ENCODE results near the gene GPR3.
"Not testable (repeated sequence)": the region's sequence is repeated elsewhere in the genome, so short reads cannot be mapped to it uniquely, and the experiment has no call there.

GPR3 gene

GRCh38 chr1:27380766-27381733 is 11.4 kb upstream of the GPR3 start:
- DNase-seq, result no peak

GRCh38 chr1:27381969-27382762 is 10.3 kb upstream of the GPR3 start:
- DNase-seq, result no peak

GRCh38 chr1:27383039-27383605 is 9.3 kb upstream of the GPR3 start, which contains the start of gene CD164L2:
Gene CD164L2 (minus strand): TSS chr1:27383333. CDS start chr1:27383239, 94 bp downstream.
- DNase-seq, result no peak

- DNase-seq, result no peak
Measured at GRCh38 chr1:27383661-27384060, 8.8 kb upstream of the GPR3 start.

- not testable (repeated sequence) for DNase-seq
Measured at GRCh38 chr1:27384797-27385196, 7.6 kb upstream of the GPR3 start.

GRCh38 chr1:27388337-27389005 is 4.0 kb upstream of the GPR3 start:
- peak; percentile 23 for DNase-seq

GRCh38 chr1:27391511-27392095 is 819 bp upstream of the GPR3 start:
- no peak for DNase-seq

GRCh38 chr1:27392778-27393635 is 585 bp downstream of the GPR3 start:
- DNase-seq, result no peak

GRCh38 chr1:27393641-27394281 is 1.3 kb downstream of the GPR3 start:
- DNase-seq, result no peak

GRCh38 chr1:27394282-27394658 is 1.8 kb downstream of the GPR3 start:
- no peak for DNase-seq

GRCh38 chr1:27394925-27395324 is 2.5 kb downstream of the GPR3 start:
- DNase-seq, result no peak

GRCh38 chr1:27395441-27396195 is 3.2 kb downstream of the GPR3 start:
- DNase-seq, result peak; percentile 56

GRCh38 chr1:27397110-27397509 is 4.7 kb downstream of the GPR3 start:
- DNase-seq, result no peak

GRCh38 chr1:27397749-27398148 is 5.3 kb downstream of the GPR3 start:
- no peak for DNase-seq

GRCh38 chr1:27398405-27399149 is 6.2 kb downstream of the GPR3 start:
- DNase-seq, result no peak

- DNase-seq, result no peak
Measured at GRCh38 chr1:27399251-27400025, 7.0 kb downstream of the GPR3 start.

GRCh38 chr1:27400082-27400962 is 7.9 kb downstream of the GPR3 start:
- no peak for DNase-seq

- DNase-seq, result no peak
Measured at GRCh38 chr1:27400963-27401341, 8.5 kb downstream of the GPR3 start.

Measured in DMS79 (cell line).